Type B pancreatic cell (in vitro differentiated cells): ENCODE measurements around the gene MID1. TPM values are rescaled to one million over a fixed set of nuclear protein-coding genes. Genes with fewer than 3 reads are reported as not detected.

Experiments used
- DNase-seq: peaks from one replicate; pipeline ENCODE4 v3.0.0; 2021; ENCODE audit warnings: mixed read lengths; ENCODE audit not compliant: unreplicated experiment; ENCODE audit errors: extremely low spot score
- H3K27ac Mint-ChIP-seq: 2 replicates; pipeline ENCODE4 v1.8.0; 2021; ENCODE audit warnings: mild to moderate bottlenecking, mixed read lengths
- H3K27me3 Mint-ChIP-seq: 2 replicates; pipeline ENCODE4 v1.8.0; 2021; ENCODE audit warnings: mixed read lengths
- H3K36me3 Mint-ChIP-seq: 2 replicates; pipeline ENCODE4 v1.8.0; 2021; ENCODE audit warnings: mixed read lengths
- H3K4me1 Mint-ChIP-seq: one replicate; pipeline ENCODE4 v1.8.0; 2021; ENCODE audit warnings: mixed read lengths; ENCODE audit not compliant: unreplicated experiment
- H3K4me3 Mint-ChIP-seq: 2 replicates; pipeline ENCODE4 v1.8.0; 2021; ENCODE audit warnings: mild to moderate bottlenecking, mixed read lengths
- H3K9me3 Mint-ChIP-seq: 2 replicates; pipeline ENCODE4 v1.8.0; 2021; ENCODE audit warnings: mixed read lengths
- total RNA-seq: library from RNA; stranded (reverse); gene quantifications from 2 replicates; pipeline ENCODE4 v1.2.1, GENCODE V29; 2021; ENCODE audit warnings: low replicate concordance
- TF ChIP-seq, protein P1 (sequence below): fragments of 200-600 bp; sonication (generic); conservative IDR thresholded peaks from 2 replicates; pipeline ENCODE4 v1.5.0; 2021; ENCODE audit warnings: antibody characterized with exemption, mild to moderate bottlenecking

Gene MID1
- total RNA-seq, 1 donor from 2014 or later: 52.7 TPM

DNA sequence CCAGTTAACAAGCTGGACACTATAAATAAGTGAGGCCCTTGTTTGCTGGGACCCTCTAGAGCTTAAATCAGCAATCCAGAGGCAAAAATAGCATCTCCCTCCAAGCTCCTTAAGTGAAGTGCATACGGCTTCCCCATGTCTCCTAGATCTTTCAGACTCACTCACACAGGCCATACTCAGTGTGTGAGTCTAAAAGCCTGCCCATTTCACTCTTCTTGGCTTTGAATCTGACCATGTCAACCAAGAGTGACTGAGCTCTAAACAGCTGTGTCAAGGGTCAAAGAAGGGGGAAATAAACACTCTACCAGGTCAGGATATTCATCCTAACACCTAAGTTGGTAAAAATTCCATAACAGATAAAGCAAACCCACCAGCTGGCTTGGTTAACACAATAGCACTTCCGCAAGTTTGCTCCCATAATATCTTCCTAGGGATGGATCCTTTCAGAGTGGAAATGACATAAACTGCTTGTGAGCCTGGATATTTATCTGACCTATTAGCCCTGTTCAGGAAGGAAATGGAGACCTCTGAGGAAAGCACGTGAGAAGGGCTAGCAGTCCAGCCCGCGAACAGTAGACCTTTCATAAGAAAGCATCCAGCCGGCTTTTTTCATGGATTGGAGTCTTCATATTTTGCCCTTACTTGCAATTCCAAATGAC is 65.6 kb downstream of the MID1 start:
- TF ChIP-seq, protein P1, sequence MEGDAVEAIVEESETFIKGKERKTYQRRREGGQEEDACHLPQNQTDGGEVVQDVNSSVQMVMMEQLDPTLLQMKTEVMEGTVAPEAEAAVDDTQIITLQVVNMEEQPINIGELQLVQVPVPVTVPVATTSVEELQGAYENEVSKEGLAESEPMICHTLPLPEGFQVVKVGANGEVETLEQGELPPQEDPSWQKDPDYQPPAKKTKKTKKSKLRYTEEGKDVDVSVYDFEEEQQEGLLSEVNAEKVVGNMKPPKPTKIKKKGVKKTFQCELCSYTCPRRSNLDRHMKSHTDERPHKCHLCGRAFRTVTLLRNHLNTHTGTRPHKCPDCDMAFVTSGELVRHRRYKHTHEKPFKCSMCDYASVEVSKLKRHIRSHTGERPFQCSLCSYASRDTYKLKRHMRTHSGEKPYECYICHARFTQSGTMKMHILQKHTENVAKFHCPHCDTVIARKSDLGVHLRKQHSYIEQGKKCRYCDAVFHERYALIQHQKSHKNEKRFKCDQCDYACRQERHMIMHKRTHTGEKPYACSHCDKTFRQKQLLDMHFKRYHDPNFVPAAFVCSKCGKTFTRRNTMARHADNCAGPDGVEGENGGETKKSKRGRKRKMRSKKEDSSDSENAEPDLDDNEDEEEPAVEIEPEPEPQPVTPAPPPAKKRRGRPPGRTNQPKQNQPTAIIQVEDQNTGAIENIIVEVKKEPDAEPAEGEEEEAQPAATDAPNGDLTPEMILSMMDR: no peak
- Mint-ChIP-seq H3K27me3 (no peaks in the 10 kb centered on the region), H3K9me3 (no peaks in the 10 kb centered on the region), H3K27ac (no peak overlapping the region), H3K4me3 (no peak overlapping the region), H3K4me1 (peaks cover 4% of the 10 kb centered on the region), H3K36me3 (peaks cover 3% of the 10 kb centered on the region)
- DNase-seq: no peak

DNA sequence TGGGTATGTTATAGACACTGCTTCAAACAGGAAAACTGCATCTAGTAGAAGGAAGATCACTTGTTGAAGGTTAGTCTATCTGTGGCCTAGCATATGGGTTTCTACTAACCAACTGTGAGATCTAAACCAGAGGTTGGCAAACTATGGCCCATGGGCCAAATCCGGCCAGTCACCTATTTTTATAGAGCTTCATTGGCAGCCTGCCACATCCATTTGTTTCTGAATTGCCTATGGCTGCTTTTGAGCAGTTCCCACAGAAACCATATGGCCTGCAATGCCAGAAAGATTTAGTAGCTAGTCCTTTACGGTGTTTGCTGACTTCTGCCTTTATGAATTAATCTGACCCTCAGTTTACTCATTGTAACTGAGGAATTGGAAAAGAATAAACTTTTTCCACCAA is 71.1 kb downstream of the MID1 start:
- peaks cover 5% of the 10 kb centered on the region for H3K4me1 Mint-ChIP-seq
- H3K27me3 Mint-ChIP-seq: no peaks in the 10 kb centered on the region
- no peak overlapping the region for H3K27ac Mint-ChIP-seq
- no peak for DNase-seq
- H3K4me3 Mint-ChIP-seq: no peak overlapping the region
- no peaks in the 10 kb centered on the region for H3K9me3 Mint-ChIP-seq
- TF ChIP-seq, protein P1: no peak
- peaks cover 5% of the 10 kb centered on the region for H3K36me3 Mint-ChIP-seq

DNA sequence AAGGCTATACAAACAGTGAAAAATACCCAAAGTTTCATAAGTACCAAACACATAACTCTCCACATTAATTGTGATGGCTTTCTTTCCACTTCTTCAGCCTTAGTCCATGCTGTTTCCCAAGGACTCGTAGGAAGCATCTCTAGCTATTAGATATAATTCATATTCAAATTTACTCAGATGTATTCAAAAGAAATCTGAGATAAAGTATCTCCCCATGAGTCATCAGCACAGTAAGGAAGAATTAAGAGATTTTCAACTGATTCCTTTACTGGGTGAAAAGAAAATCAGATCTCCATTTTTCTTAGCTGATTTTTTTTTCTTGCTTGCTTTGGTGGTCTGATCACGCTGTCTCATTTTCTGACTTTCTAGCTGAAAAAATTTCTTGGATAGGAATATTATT is 71.7 kb downstream of the MID1 start:
- no peak for DNase-seq
- no peak overlapping the region for H3K27ac Mint-ChIP-seq
- H3K9me3 Mint-ChIP-seq: no peaks in the 10 kb centered on the region
- no peaks in the 10 kb centered on the region for H3K27me3 Mint-ChIP-seq
- TF ChIP-seq, protein P1: no peak
- H3K4me1 Mint-ChIP-seq: peaks cover 5% of the 10 kb centered on the region
- H3K36me3 Mint-ChIP-seq: peaks cover 5% of the 10 kb centered on the region
- H3K4me3 Mint-ChIP-seq: no peak overlapping the region

DNA sequence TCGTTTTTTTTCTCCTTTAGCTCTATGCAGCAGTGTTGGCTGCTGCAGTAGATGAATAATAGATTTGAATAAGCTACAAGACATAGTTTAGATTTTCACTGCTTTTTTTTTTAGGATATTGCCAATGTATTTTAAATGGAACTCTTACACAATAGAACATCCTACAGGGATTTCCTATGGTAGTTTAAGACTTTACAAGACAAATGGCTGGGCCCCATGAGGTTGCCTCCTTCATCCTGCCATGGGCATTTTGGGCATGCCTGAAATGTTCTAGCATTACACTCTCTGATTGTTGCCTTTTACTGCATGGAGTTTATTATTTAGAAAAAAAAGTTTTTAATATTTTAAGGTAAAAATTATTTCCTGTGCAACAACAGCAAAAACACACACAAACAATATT is 74.5 kb downstream of the MID1 start:
- H3K9me3 Mint-ChIP-seq: no peaks in the 10 kb centered on the region
- H3K27ac Mint-ChIP-seq: no peak overlapping the region
- peaks cover 5% of the 10 kb centered on the region for H3K4me1 Mint-ChIP-seq
- no peak for DNase-seq
- TF ChIP-seq, protein P1: no peak
- no peaks in the 10 kb centered on the region for H3K27me3 Mint-ChIP-seq
- H3K4me3 Mint-ChIP-seq: no peak overlapping the region
- peaks cover 5% of the 10 kb centered on the region for H3K36me3 Mint-ChIP-seq

DNA sequence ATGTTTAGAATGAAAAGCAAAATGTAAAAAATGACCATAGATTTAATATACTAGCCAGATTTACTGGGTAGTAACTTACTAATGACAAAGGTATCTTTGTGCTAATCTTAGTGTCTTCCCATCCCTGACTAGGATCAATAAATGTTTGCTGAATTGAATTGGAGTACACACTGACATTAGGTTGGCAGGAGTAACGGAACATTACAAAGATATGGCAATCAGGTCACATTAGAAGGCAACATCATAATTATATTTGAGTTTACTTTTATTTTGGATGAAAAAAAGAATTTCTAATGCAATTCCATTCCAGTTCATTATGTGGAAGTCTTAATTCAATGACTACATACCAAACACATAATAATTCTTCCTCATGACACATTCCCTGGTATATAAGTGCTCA is 77.8 kb downstream of the MID1 start:
- Mint-ChIP-seq H3K4me3 (no peak overlapping the region), H3K36me3 (peaks cover 5% of the 10 kb centered on the region), H3K27me3 (no peaks in the 10 kb centered on the region), H3K27ac (no peak overlapping the region), H3K4me1 (peaks cover 9% of the 10 kb centered on the region), H3K9me3 (no peaks in the 10 kb centered on the region)
- TF ChIP-seq, protein P1: no peak
- DNase-seq: no peak
